H9 (cell line): Measurements from ENCODE around the gene ZNF774. TPM values are rescaled to one million over a fixed set of nuclear protein-coding genes. Genes with fewer than 3 reads are reported as not detected.

Experiments
- DNase-seq: peaks from one replicate; pipeline ENCODE4 v3.0.0-alpha.2; 2017
- H2AFZ ChIP-seq: one replicate; pipeline ENCODE4 v1.6.1; 2013; ENCODE audit warnings: mild to moderate bottlenecking, low read length, control low read depth, moderate library complexity
- H2AK5ac ChIP-seq: 2 replicates; pipeline ENCODE4 v1.6.1; 2013; ENCODE audit warnings: low read length, control low read depth, mixed read lengths; ENCODE audit not compliant: insufficient read length
- H2BK120ac ChIP-seq: one replicate; pipeline ENCODE4 v1.6.1; 2013; ENCODE audit warnings: low read depth, mild to moderate bottlenecking, low read length, control low read depth, inconsistent platforms; ENCODE audit not compliant: poor library complexity, severe bottlenecking
- H2BK12ac ChIP-seq: 2 replicates; pipeline ENCODE4 v1.6.1; 2013; ENCODE audit warnings: low read length, control low read depth, mixed read lengths, low read depth; ENCODE audit not compliant: insufficient read length
- H2BK15ac ChIP-seq: 2 replicates; pipeline ENCODE4 v1.6.1; 2013; ENCODE audit warnings: low read depth, low read length, control low read depth
- H2BK20ac ChIP-seq: one replicate; pipeline ENCODE4 v1.6.1; 2013; ENCODE audit warnings: low read depth, mild to moderate bottlenecking, low read length, control low read depth, inconsistent platforms; ENCODE audit not compliant: poor library complexity, severe bottlenecking
- H2BK5ac ChIP-seq: 2 replicates; pipeline ENCODE4 v1.6.1; 2013; ENCODE audit warnings: low read length, control low read depth, mixed read lengths; ENCODE audit not compliant: insufficient read length
- H3K14ac ChIP-seq: 2 replicates; pipeline ENCODE4 v1.6.1; 2013; ENCODE audit warnings: low read length, control low read depth; ENCODE audit not compliant: insufficient read depth
- H3K18ac ChIP-seq: 2 replicates; pipeline ENCODE4 v1.6.1; 2013; ENCODE audit warnings: low read depth, mild to moderate bottlenecking, mixed read lengths, low read length, control low read depth; ENCODE audit not compliant: insufficient read length
- H3K23ac ChIP-seq: 2 replicates; pipeline ENCODE4 v1.6.1; 2013; ENCODE audit warnings: low read length, control low read depth, mixed read lengths, low read depth; ENCODE audit not compliant: insufficient read length
- H3K23me2 ChIP-seq: 2 replicates; pipeline ENCODE4 v1.6.1; 2013; ENCODE audit warnings: low read depth, mild to moderate bottlenecking, mixed read lengths, low read length, control low read depth; ENCODE audit not compliant: insufficient read length, poor library complexity, severe bottlenecking
- H3K27ac ChIP-seq: 2 replicates; pipeline ENCODE4 v1.5.1; 2013; ENCODE audit warnings: low read length, control low read depth, mixed read lengths, low read depth; ENCODE audit not compliant: insufficient read length
- H3K27me3 ChIP-seq: 2 replicates; pipeline ENCODE4 v1.6.1; 2013; ENCODE audit warnings: low read length, control low read depth, inconsistent platforms; ENCODE audit not compliant: insufficient read depth
- H3K4ac ChIP-seq: 2 replicates; pipeline ENCODE4 v1.6.1; 2013; ENCODE audit warnings: low read depth, mild to moderate bottlenecking, control low read depth, inconsistent platforms, low read length, moderate library complexity
- H3K4me1 ChIP-seq: 2 replicates; pipeline ENCODE4 v1.6.1; 2013; ENCODE audit warnings: low read length, control low read depth, inconsistent platforms; ENCODE audit not compliant: insufficient read depth
- H3K4me2 ChIP-seq: 2 replicates; pipeline ENCODE4 v1.6.1; 2013; ENCODE audit warnings: low read length, control low read depth, mixed read lengths; ENCODE audit not compliant: insufficient read length, insufficient read depth
- H3K56ac ChIP-seq: 2 replicates; pipeline ENCODE4 v1.6.1; 2013; ENCODE audit warnings: low read depth, mild to moderate bottlenecking, mixed read lengths, low read length, control low read depth; ENCODE audit not compliant: insufficient read length
- H3K79me1 ChIP-seq: 2 replicates; pipeline ENCODE4 v1.6.1; 2013; ENCODE audit warnings: low read depth, mild to moderate bottlenecking, moderate library complexity, low read length, control low read depth, inconsistent platforms; ENCODE audit not compliant: insufficient read depth, poor library complexity, severe bottlenecking
- H3K79me2 ChIP-seq: 2 replicates; pipeline ENCODE4 v1.6.1; 2013; ENCODE audit warnings: low read length, control low read depth, inconsistent platforms; ENCODE audit not compliant: insufficient read depth
- H3K9ac ChIP-seq: 2 replicates; pipeline ENCODE4 v1.6.1; 2013; ENCODE audit warnings: low read length, control low read depth, mixed read lengths; ENCODE audit not compliant: insufficient read length; ENCODE audit errors: extremely low read depth
- H3K9me3 ChIP-seq: one replicate; pipeline ENCODE4 v1.6.1; 2013; ENCODE audit warnings: low read depth, low read length, inconsistent platforms; ENCODE audit not compliant: control insufficient read depth
- H3T11ph ChIP-seq: one replicate; pipeline ENCODE4 v1.6.1; 2013; ENCODE audit warnings: mild to moderate bottlenecking, low read length, control low read depth, inconsistent platforms
- H4K20me1 ChIP-seq: one replicate; pipeline ENCODE4 v1.6.1; 2013; ENCODE audit not compliant: control insufficient read depth, insufficient read length, insufficient read depth
- H4K5ac ChIP-seq: 2 replicates; pipeline ENCODE4 v1.6.1; 2013; ENCODE audit warnings: low read depth, mild to moderate bottlenecking, mixed read lengths, low read length, control low read depth; ENCODE audit not compliant: insufficient read length
- H4K8ac ChIP-seq: replicated peaks from 2 replicates; pipeline ENCODE4 v1.6.1; 2013; ENCODE audit warnings: low read length, control low read depth, mixed read lengths, low read depth; ENCODE audit not compliant: insufficient read length
- H4K91ac ChIP-seq: 2 replicates; pipeline ENCODE4 v1.6.1; 2013; ENCODE audit warnings: low read depth, mild to moderate bottlenecking, moderate library complexity, mixed read lengths, low read length, control low read depth; ENCODE audit not compliant: insufficient read length
- H3K27ac Mint-ChIP-seq, 3 experiments: 2 replicates in 2 of 3; 3 replicates in 1 of 3; pipeline ENCODE4 v1.8.0; 2020 to 2021; ENCODE audit warnings: mixed read lengths in 3 of 3, mild to moderate bottlenecking in 1 of 3, moderate library complexity in 1 of 3
- H3K27me3 Mint-ChIP-seq: 2 replicates; pipeline ENCODE4 v1.8.0; 2021; ENCODE audit warnings: low read depth, mild to moderate bottlenecking, moderate library complexity, mixed read lengths
- H3K36me3 Mint-ChIP-seq, 3 experiments: 2 replicates in 2 of 3; 3 replicates in 1 of 3; pipeline ENCODE4 v1.8.0; 2020 to 2021; ENCODE audit warnings: low read depth in 3 of 3, mixed read lengths in 3 of 3; ENCODE audit not compliant: insufficient read depth in 1 of 3
- H3K4me1 Mint-ChIP-seq, 2 experiments: 2 replicates each; pipeline ENCODE4 v1.8.0; 2020; ENCODE audit warnings: mixed read lengths in 2 of 2
- H3K4me3 Mint-ChIP-seq, 2 experiments: 2 replicates in 1 of 2; 3 replicates in 1 of 2; pipeline ENCODE4 v1.8.0; 2020 to 2021; ENCODE audit warnings: mild to moderate bottlenecking in 2 of 2, mixed read lengths in 2 of 2, moderate library complexity in 1 of 2
- H3K9me3 Mint-ChIP-seq, 2 experiments: 2 replicates in 1 of 2; 3 replicates in 1 of 2; pipeline ENCODE4 v1.8.0; 2020; ENCODE audit warnings: mild to moderate bottlenecking in 2 of 2, mixed read lengths in 2 of 2, moderate library complexity in 1 of 2
- WGBS: extraction: QIAGEN DNeasy Blood & Tissue Kit; methylation state at CpG from one replicate; pipeline ENCODE4 v1.1.7; 2013; ENCODE audit warnings: missing lambda C conversion rate, low lambda C conversion rate, mixed read lengths; ENCODE audit not compliant: insufficient read length; ENCODE audit errors: extremely low coverage; 5-methylcytosine and 5-hydroxymethylcytosine counted together
- total RNA-seq: library from RNA; stranded (reverse); gene quantifications from 2 replicates; pipeline ENCODE4 v1.2.1, GENCODE V29; 2021
- TF ChIP-seq, protein P1 (sequence below): fragments of 200-600 bp; sonication (generic); conservative IDR thresholded peaks from 3 replicates; pipeline ENCODE4 v1.8.0; 2021; ENCODE audit warnings: antibody characterized with exemption, mild to moderate bottlenecking

The ZNF774 gene
- total RNA-seq, 1 experiment from 2014 or later: 2.5 TPM

DNA sequence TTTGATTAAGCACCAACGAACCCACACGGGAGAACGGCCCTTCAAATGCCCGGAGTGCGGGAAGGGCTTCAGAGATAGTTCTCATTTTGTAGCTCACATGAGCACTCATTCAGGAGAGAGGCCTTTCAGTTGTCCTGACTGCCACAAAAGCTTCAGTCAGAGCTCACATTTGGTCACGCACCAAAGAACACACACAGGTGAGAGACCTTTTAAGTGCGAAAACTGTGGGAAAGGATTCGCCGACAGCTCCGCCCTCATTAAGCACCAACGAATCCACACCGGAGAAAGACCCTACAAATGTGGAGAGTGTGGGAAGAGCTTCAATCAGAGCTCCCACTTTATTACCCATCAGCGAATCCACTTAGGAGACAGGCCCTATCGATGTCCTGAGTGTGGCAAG lies 8.7 kb downstream of the ZNF774 start:
- Histone ChIP-seq H3K27ac (no peak overlapping the region), H3T11ph (no peak overlapping the region), H3K79me2 (no peaks in the 10 kb centered on the region), H4K20me1 (no peaks in the 10 kb centered on the region), H2BK12ac (no peak overlapping the region), H3K27me3 (no peaks in the 10 kb centered on the region), H4K5ac (no peak overlapping the region), H3K23me2 (peaks cover 3% of the 10 kb centered on the region), H2BK15ac (no peak overlapping the region), H2BK120ac (no peak overlapping the region), H3K9me3 (no peaks in the 10 kb centered on the region), H3K23ac (no peak overlapping the region), H3K14ac (no peak overlapping the region), H3K56ac (no peak overlapping the region), H2AFZ (no peak overlapping the region), H3K4ac (no peak overlapping the region), H4K91ac (no peak overlapping the region), H3K4me2 (no peak overlapping the region), H4K8ac (no peak overlapping the region), H2BK20ac (no peak overlapping the region), H3K18ac (no peak overlapping the region), H3K79me1 (no peaks in the 10 kb centered on the region), H3K4me1 (no peaks in the 10 kb centered on the region; the same call in 1 of the 2 replicates), H3K9ac (no peak overlapping the region), H2AK5ac (no peak overlapping the region), H2BK5ac (no peak overlapping the region)
- no peak for DNase-seq
- Mint-ChIP-seq H3K36me3 (peaks cover 0 to 6% (median 0%) of the 10 kb centered on the region in 3 experiments; a peak in 5 of 7 replicates), H3K27me3 (no peaks in the 10 kb centered on the region), H3K4me1 (peaks cover 12 to 15% of the 10 kb centered on the region in 2 experiments), H3K4me3 (no peak overlapping the region), H3K27ac (peak overlapping the region in 2 of 3 experiments; percentile 39 to 44; a peak in 3 of 7 replicates), H3K9me3 (no peaks in the 10 kb centered on the region)
- no CpG with 5 or more reads among the region's 14 CpGs for WGBS
- TF ChIP-seq, protein P1, sequence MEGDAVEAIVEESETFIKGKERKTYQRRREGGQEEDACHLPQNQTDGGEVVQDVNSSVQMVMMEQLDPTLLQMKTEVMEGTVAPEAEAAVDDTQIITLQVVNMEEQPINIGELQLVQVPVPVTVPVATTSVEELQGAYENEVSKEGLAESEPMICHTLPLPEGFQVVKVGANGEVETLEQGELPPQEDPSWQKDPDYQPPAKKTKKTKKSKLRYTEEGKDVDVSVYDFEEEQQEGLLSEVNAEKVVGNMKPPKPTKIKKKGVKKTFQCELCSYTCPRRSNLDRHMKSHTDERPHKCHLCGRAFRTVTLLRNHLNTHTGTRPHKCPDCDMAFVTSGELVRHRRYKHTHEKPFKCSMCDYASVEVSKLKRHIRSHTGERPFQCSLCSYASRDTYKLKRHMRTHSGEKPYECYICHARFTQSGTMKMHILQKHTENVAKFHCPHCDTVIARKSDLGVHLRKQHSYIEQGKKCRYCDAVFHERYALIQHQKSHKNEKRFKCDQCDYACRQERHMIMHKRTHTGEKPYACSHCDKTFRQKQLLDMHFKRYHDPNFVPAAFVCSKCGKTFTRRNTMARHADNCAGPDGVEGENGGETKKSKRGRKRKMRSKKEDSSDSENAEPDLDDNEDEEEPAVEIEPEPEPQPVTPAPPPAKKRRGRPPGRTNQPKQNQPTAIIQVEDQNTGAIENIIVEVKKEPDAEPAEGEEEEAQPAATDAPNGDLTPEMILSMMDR: no peak
